Measurements from ENCODE around the gene HOXA6.

HOXA6 gene

GRCh38 chr7:27151341-27151930, 3.9 kb upstream of the HOXA6 start:
- Histone ChIP-seq H3K27ac (peak overlapping the region; percentile 67; the same call in 1 of the 2 replicates), H3K27me3 (ENCODE audit: insufficient read depth, low read depth) (no peaks in the 10 kb centered on the region), H3K4me1 (ENCODE audit: low read depth, poor library complexity, severe bottlenecking) (peaks cover 7% of the 10 kb centered on the region), H3K36me3 (ENCODE audit: insufficient read depth) (no peaks in the 10 kb centered on the region), H2AFZ (ENCODE audit: low read depth) (peak overlapping the region; percentile 96), H3K9ac (peak overlapping the region; percentile 76), H3K4me3 (IDR thresholded peaks at IDR 0.05; ENCODE audit: insufficient read depth, low read depth, low read length) (peak overlapping the region; percentile 42), H3K79me2 (ENCODE audit: insufficient read depth, low read depth) (no peaks in the 10 kb centered on the region), H4K20me1 (ENCODE audit: insufficient read depth) (no peaks in the 10 kb centered on the region), H3K4me2 (peak overlapping the region; percentile 94)
- TF ChIP-seq CTCF (conservative IDR thresholded peaks at IDR 0.05; ENCODE audit: low read depth, low read length) = no peak

- H3K4me2 ChIP-seq = peak overlapping the region; percentile 94
- peak overlapping the region; percentile 49 for H3K4me3 ChIP-seq (IDR thresholded peaks at IDR 0.05; ENCODE audit: insufficient read depth, low read depth, low read length)
- H3K4me1 ChIP-seq (ENCODE audit: low read depth, poor library complexity, severe bottlenecking) = peaks cover 7% of the 10 kb centered on the region
- H3K9ac ChIP-seq = peak overlapping the region; percentile 76
- peak overlapping the region; percentile 67 for H3K27ac ChIP-seq
- H4K20me1 ChIP-seq (ENCODE audit: insufficient read depth) = no peaks in the 10 kb centered on the region
- no peaks in the 10 kb centered on the region for H3K79me2 ChIP-seq (ENCODE audit: insufficient read depth, low read depth)
- TF ChIP-seq CTCF (conservative IDR thresholded peaks at IDR 0.05; ENCODE audit: low read depth, low read length) = peak; percentile 79
- H3K36me3 ChIP-seq (ENCODE audit: insufficient read depth) = no peaks in the 10 kb centered on the region
- H3K27me3 ChIP-seq (ENCODE audit: insufficient read depth, low read depth) = no peaks in the 10 kb centered on the region
- peak overlapping the region; percentile 96 for H2AFZ ChIP-seq (ENCODE audit: low read depth)
These were observed 3.2 kb upstream of the HOXA6 start for GRCh38 chr7:27150568-27151340.

- H3K4me2 ChIP-seq = peak overlapping the region; percentile 94
- no peak for TF ChIP-seq CTCF (conservative IDR thresholded peaks at IDR 0.05; ENCODE audit: low read depth, low read length)
- peak overlapping the region; percentile 76 for H3K9ac ChIP-seq
- peak overlapping the region; percentile 67 for H3K27ac ChIP-seq
- no peaks in the 10 kb centered on the region for H3K27me3 ChIP-seq (ENCODE audit: insufficient read depth, low read depth)
- no peaks in the 10 kb centered on the region for H4K20me1 ChIP-seq (ENCODE audit: insufficient read depth)
- no peaks in the 10 kb centered on the region for H3K36me3 ChIP-seq (ENCODE audit: insufficient read depth)
- peaks cover 7% of the 10 kb centered on the region for H3K4me1 ChIP-seq (ENCODE audit: low read depth, poor library complexity, severe bottlenecking)
- H2AFZ ChIP-seq (ENCODE audit: low read depth) = peak overlapping the region; percentile 96
- peak overlapping the region; percentile 49 for H3K4me3 ChIP-seq (IDR thresholded peaks at IDR 0.05; ENCODE audit: insufficient read depth, low read depth, low read length)
- no peaks in the 10 kb centered on the region for H3K79me2 ChIP-seq (ENCODE audit: insufficient read depth, low read depth)
These were observed 2.4 kb upstream of the HOXA6 start for GRCh38 chr7:27149842-27150567.

GRCh38 chr7:27148756-27149641, 1.4 kb upstream of the HOXA6 start:
- Histone ChIP-seq H3K36me3 (ENCODE audit: insufficient read depth) (no peaks in the 10 kb centered on the region), H3K27ac (no peak overlapping the region), H4K20me1 (ENCODE audit: insufficient read depth) (no peaks in the 10 kb centered on the region), H3K9ac (no peak overlapping the region), H3K4me1 (ENCODE audit: low read depth, poor library complexity, severe bottlenecking) (peaks cover 7% of the 10 kb centered on the region), H3K27me3 (ENCODE audit: insufficient read depth, low read depth) (no peaks in the 10 kb centered on the region), H3K79me2 (ENCODE audit: insufficient read depth, low read depth) (no peaks in the 10 kb centered on the region), H3K4me3 (IDR thresholded peaks at IDR 0.05; ENCODE audit: insufficient read depth, low read depth, low read length) (no peak overlapping the region), H3K4me2 (peak overlapping the region; percentile 94; the same call in 1 of the 2 replicates), H2AFZ (ENCODE audit: low read depth) (no peak overlapping the region)
- no peak for TF ChIP-seq CTCF (conservative IDR thresholded peaks at IDR 0.05; ENCODE audit: low read depth, low read length)
